HL-60 (cell line): Measurements from ENCODE around the gene SLC7A1.

Experiments
- POLR2AphosphoS5 ChIP-seq: IDR thresholded peaks from 2 replicates; pipeline ENCODE4 v1.6.1; 2012; ENCODE audit warnings: low read depth
- TF ChIP-seq, protein P1 (sequence below): IDR thresholded peaks from one replicate; pipeline ENCODE4 v1.5.1; 2011; ENCODE audit warnings: low read length, control low read depth, inconsistent platforms; ENCODE audit not compliant: insufficient read depth

DNA sequence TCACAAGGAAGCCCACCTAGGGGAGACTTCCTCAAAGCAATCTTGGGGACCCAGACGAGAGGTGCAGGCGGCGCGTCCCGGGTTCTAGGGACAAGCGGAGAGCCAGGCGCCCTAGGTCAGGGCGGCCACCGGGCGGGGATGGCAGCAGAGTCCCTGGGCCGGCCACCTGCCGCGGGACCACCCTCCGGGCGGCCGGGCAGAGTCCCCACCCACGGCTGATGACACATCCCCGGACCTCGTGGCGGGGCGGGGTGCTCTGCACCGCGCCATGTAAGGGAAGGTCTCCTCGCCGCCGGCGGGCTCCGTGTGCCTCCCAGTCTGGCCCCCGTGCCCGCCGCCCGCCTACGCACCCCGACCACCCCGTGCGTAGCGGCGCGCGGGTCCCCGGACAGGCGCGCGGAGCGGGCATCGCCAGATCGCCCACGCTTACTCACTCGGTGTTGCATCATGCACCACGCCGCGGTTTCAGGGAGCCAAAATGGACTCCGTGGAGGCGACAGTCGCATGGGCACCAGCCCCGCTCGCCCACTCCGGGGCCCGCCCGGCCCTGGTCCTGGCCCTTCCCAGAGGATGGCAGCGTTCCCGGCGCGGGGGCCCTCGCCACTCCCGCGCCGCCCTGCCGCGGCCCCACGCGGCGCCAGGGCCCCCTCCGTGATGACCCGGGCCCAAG lies 643 bp downstream of the SLC7A1 start:
- TF ChIP-seq, protein P1, sequence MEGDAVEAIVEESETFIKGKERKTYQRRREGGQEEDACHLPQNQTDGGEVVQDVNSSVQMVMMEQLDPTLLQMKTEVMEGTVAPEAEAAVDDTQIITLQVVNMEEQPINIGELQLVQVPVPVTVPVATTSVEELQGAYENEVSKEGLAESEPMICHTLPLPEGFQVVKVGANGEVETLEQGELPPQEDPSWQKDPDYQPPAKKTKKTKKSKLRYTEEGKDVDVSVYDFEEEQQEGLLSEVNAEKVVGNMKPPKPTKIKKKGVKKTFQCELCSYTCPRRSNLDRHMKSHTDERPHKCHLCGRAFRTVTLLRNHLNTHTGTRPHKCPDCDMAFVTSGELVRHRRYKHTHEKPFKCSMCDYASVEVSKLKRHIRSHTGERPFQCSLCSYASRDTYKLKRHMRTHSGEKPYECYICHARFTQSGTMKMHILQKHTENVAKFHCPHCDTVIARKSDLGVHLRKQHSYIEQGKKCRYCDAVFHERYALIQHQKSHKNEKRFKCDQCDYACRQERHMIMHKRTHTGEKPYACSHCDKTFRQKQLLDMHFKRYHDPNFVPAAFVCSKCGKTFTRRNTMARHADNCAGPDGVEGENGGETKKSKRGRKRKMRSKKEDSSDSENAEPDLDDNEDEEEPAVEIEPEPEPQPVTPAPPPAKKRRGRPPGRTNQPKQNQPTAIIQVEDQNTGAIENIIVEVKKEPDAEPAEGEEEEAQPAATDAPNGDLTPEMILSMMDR, result no peak
- peak; percentile 15; the same call in 1 of the 2 replicates for TF ChIP-seq POLR2AphosphoS5
